Pancreas (tissue), 10 donors: Measurements from ENCODE around the gene HNRNPL. TPM values are rescaled to one million over a fixed set of nuclear protein-coding genes. Genes with fewer than 3 reads are reported as not detected.
"Not testable (repeated sequence)": the region's sequence is repeated elsewhere in the genome, so short reads cannot be mapped to it uniquely, and the experiment has no call there.

Experiments
- ATAC-seq, 4 donors: fragments of 200-7000 bp; cut with Tn5 transposase; one replicate each; pipeline versions ENCODE4 v1.8.0 to v1.9.1; 2020; ENCODE audit warnings: mild to moderate bottlenecking in 4 of 4, moderate library complexity in 4 of 4
- DNase-seq, 6 donors: peaks; one replicate each; pipeline ENCODE4 v3.0.0-alpha.2; 2020
- FAIRE-seq: peaks from 2 replicates; lab custom pipeline; 2012; peaks lifted over from hg19 to GRCh38; lab: Jason Lieb, UNC
- H3K27ac ChIP-seq, 4 donors: fragments of 200-600 bp; sonication (generic); 1 replicate in 3 of 4; 2 replicates in 1 of 4; pipeline versions ENCODE4 v1.5.0 to v1.8.0; 2020
- H3K27me3 ChIP-seq, 4 donors: fragments of 200-600 bp; one replicate each; pipeline ENCODE4 v1.8.0; 2021
- H3K36me3 ChIP-seq, 3 donors: fragments of 200-600 bp; sonication (generic) in 1 of 3; one replicate each; pipeline versions ENCODE4 v1.5.0 to v1.8.0; 2020 to 2021
- H3K4me1 ChIP-seq, 3 donors: fragments of 200-600 bp; one replicate each; pipeline ENCODE4 v1.8.0; 2021
- H3K4me3 ChIP-seq, 4 donors: fragments of 200-600 bp; sonication (generic) in 2 of 4; one replicate each; pipeline versions ENCODE4 v1.5.0 to v1.8.0; 2020 to 2021
- H3K9me3 ChIP-seq, 4 donors: fragments of 200-600 bp; one replicate each; pipeline ENCODE4 v1.8.0; 2021
- CTCF ChIP-seq, 4 donors: fragments of 200-600 bp; sonication (generic) in 3 of 4; IDR thresholded peaks; one replicate each; pipeline versions ENCODE4 v1.5.0 to v1.8.0; 2021; ENCODE audit warnings: antibody characterized with exemption in 4 of 4
- WGBS, 2 donors: extraction: QIAGEN DNeasy Blood & Tissue Kit; methylation state at CpG; one replicate each; pipeline ENCODE4 v1.1.7; 2013; 5-methylcytosine and 5-hydroxymethylcytosine counted together
- intact Hi-C, 3 donors: fragments of 100-400 bp; cut with DNase I; formaldehyde crosslinking; loops; one replicate each; pipeline versions ENCODE4 v1.11.1 to v1.14.2; 2022
- polyA plus RNA-seq, 2 donors: library from polyadenylated mRNA; stranded (reverse); fragments of 200-250 nt; gene quantifications; one replicate each; pipeline ENCODE4 v1.2.3, GENCODE V29; 2013
- total RNA-seq, 6 donors: library from RNA; stranded (reverse); fragmentation: NEBNext Ultra II Directional in 4 of 6; extraction: Animal tissue kit (Norgen Biotek cat#: 25700) in 4 of 6; gene quantifications; one replicate each; pipeline versions ENCODE4 v1.2.1 to v1.2.4, GENCODE V29; 2021 to 2023
- donor health status: healthy with polysubstance abuse.
- donor health status: DM: no; HTN: no; CAD: no; lungs with moderate emphysema.
- donor health status: DM: no; HTN: no; CAD: no.
- donor health status: control.
- donor health status: control.
- donor health status: Bipolar disorder and iron deficiency.
- donor health status: DM: yes; HTN: yes; CAD: no.
- donor health status: DM: no; HTN: no; CAD: no.
- donor health status: DM: no; HTN: no; CAD: no.
- donor health status: DM: yes; HTN: yes; CAD: no.

HNRNPL gene
- total and polyA plus RNA-seq, 8 donors, result 89.2 to 161 (median 127) TPM

- Histone ChIP-seq H3K9me3 (no peaks in the 10 kb centered on the region), H3K36me3 (no peaks in the 10 kb centered on the region), H3K4me1 (no peaks in the 10 kb centered on the region), H3K27me3 (no peaks in the 10 kb centered on the region), H3K4me3 (no peak overlapping the region), H3K27ac (no peak overlapping the region)
- no peak for TF ChIP-seq CTCF (IDR thresholded peaks at IDR 0.05)
- intact Hi-C loops, result no loop called here
- ATAC-seq (no peak), FAIRE-seq (no peak), DNase-seq (no peak)
- WGBS, 2 donors, result 85% methylated on average over 10 of the region's 10 CpGs
These were observed 50.7 kb downstream of the HNRNPL start for GRCh38 chr19:38799104-38799503.

- DNase-seq, H3K9me3 ChIP-seq, H3K4me1 ChIP-seq, intact Hi-C loops, ATAC-seq, H3K36me3 ChIP-seq, H3K27me3 ChIP-seq, FAIRE-seq, H3K4me3 ChIP-seq, H3K27ac ChIP-seq: not testable (repeated sequence)
- WGBS, 2 donors, result 89 to 100% methylated on average over 5 to 33 of the region's 33 CpGs
These were observed 52.0 kb downstream of the HNRNPL start for GRCh38 chr19:38797781-38798180.

- WGBS, 2 donors, result 64 to 67% methylated on average over 2 of the region's 2 CpGs
- TF ChIP-seq CTCF (IDR thresholded peaks at IDR 0.05), result no peak
- no peaks in the 10 kb centered on the region for H3K27me3 ChIP-seq
- H3K27ac ChIP-seq, result no peak overlapping the region
- no peaks in the 10 kb centered on the region for H3K9me3 ChIP-seq
- intact Hi-C loops, result no loop called here
- no peaks in the 10 kb centered on the region for H3K4me1 ChIP-seq
- no peak for ATAC-seq
- FAIRE-seq, result no peak
- no peak for DNase-seq
- no peaks in the 10 kb centered on the region for H3K36me3 ChIP-seq
- no peak overlapping the region for H3K4me3 ChIP-seq
These were observed 53.6 kb downstream of the HNRNPL start for GRCh38 chr19:38796154-38796553.

GRCh38 chr19:38795549-38795948 lies 54.2 kb downstream of the HNRNPL start:
- H3K36me3 ChIP-seq, result no peaks in the 10 kb centered on the region
- H3K4me1 ChIP-seq, result no peaks in the 10 kb centered on the region
- H3K27ac ChIP-seq, result no peak overlapping the region
- 84 to 93% methylated on average over 4 of the region's 4 CpGs for WGBS, 2 donors
- intact Hi-C loops, result no loop called here
- H3K9me3 ChIP-seq, result no peaks in the 10 kb centered on the region
- no peak for FAIRE-seq
- ATAC-seq, result no peak
- no peaks in the 10 kb centered on the region for H3K27me3 ChIP-seq
- no peak overlapping the region for H3K4me3 ChIP-seq
- no peak for DNase-seq
- TF ChIP-seq CTCF (IDR thresholded peaks at IDR 0.05), result no peak

- DNase-seq, result no peak
- H3K4me3 ChIP-seq, result no peak overlapping the region
- no peak overlapping the region for H3K27ac ChIP-seq
- no peaks in the 10 kb centered on the region for H3K27me3 ChIP-seq
- no peaks in the 10 kb centered on the region for H3K4me1 ChIP-seq
- no peak for TF ChIP-seq CTCF (IDR thresholded peaks at IDR 0.05)
- no peaks in the 10 kb centered on the region for H3K36me3 ChIP-seq
- 92 to 94% methylated on average over 5 of the region's 5 CpGs for WGBS, 2 donors
- intact Hi-C loops, result loop anchor here in 1 of 3 donors (2.0 kb wide), 1 partner anchor 19 kb away; no protein-coding TSS in a partner anchor
- FAIRE-seq, result no peak
- ATAC-seq, result no peak
- H3K9me3 ChIP-seq, result no peaks in the 10 kb centered on the region
These were observed 56.1 kb downstream of the HNRNPL start for GRCh38 chr19:38793671-38794070.
